HepG2 (cell line): Measurements from ENCODE around the gene KRT2.

Experiments
- CREB3 ChIP-seq: sonication (generic); formaldehyde crosslinking; IDR thresholded peaks from 2 replicates; pipeline ENCODE4 v1.5.0; 2020; ENCODE audit warnings: missing genetic modification reagents
- JUND ChIP-seq: sonication (generic); formaldehyde crosslinking; IDR thresholded peaks from 2 replicates; pipeline ENCODE4 v1.8.0; 2022; ENCODE audit warnings: mild to moderate bottlenecking, missing genetic modification reagents
- MAFF ChIP-seq: IDR thresholded peaks from 2 replicates; pipeline ENCODE4 v1.6.1; 2011; ENCODE audit warnings: low read depth, low read length, improper control_type of control experiment
- MED1 ChIP-seq: sonication (generic); formaldehyde crosslinking; IDR thresholded peaks from 2 replicates; pipeline ENCODE4 v1.4.0; 2020; ENCODE audit warnings: missing genetic modification reagents
- TAF1 ChIP-seq: sonication (generic); formaldehyde crosslinking; IDR thresholded peaks from 2 replicates; pipeline ENCODE4 v1.4.0; 2020; ENCODE audit warnings: missing genetic modification reagents

- TF ChIP-seq JUND (CRISPR knock-in tag) (no peak), TAF1 (CRISPR knock-in tag) (no peak), MED1 (CRISPR knock-in tag) (no peak), MAFF (no peak), CREB3 (no peak)
Observed at GRCh38 chr12:52699960-52700359, 47.9 kb upstream of the KRT2 start.
